Measurements from ENCODE around the gene SURF6.
A peak's percentile ranks its signal among the peaks of the same experiment; 100 is the strongest.
"Not testable (repeated sequence)": the region's sequence is repeated elsewhere in the genome, so short reads cannot be mapped to it uniquely, and the experiment has no call there.

SURF6 gene

GRCh38 chr9:133335924-133336811, at the start of gene SURF6:
SURF6 (minus strand) TSS chr9:133336188; CDS start chr9:133336132, 56 bp downstream.
- peak; percentile 74 for DNase-seq

GRCh38 chr9:133385452-133385851, 49.5 kb upstream of the SURF6 start:
- DNase-seq, result no peak

DNA sequence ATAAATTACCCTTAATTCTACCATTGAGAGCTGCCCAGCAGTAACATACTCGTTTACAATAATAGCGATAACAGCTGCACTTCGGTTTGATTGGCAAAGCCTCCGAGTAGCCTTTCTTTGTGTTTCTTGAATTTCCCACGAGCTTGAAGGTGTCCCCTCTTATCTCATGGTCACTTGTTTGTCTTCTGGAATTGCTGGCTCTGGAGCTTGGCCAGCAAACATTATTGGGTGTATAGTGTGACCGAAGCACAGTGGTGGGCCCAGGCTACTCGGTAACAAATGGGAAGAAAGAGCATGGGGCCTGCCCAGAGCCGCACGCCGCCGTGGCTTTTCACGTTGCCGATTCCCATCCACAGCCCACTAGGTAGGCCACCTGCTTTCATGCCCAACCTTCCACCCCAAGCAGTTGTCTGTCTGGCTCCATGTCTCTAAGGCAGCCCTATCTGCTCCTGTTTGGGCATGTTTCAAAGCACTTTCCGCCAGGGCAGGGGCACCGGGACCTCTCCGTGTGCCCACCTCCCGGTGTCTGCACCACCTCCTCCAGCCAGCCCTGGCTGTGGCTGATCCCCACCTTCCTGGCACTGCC, 48.8 kb upstream of the SURF6 start:
- no peak for DNase-seq

GRCh38 chr9:133383438-133383837, 47.5 kb upstream of the SURF6 start:
- DNase-seq, result no peak

GRCh38 chr9:133382507-133383141, 46.6 kb upstream of the SURF6 start:
- no peak for DNase-seq

DNA sequence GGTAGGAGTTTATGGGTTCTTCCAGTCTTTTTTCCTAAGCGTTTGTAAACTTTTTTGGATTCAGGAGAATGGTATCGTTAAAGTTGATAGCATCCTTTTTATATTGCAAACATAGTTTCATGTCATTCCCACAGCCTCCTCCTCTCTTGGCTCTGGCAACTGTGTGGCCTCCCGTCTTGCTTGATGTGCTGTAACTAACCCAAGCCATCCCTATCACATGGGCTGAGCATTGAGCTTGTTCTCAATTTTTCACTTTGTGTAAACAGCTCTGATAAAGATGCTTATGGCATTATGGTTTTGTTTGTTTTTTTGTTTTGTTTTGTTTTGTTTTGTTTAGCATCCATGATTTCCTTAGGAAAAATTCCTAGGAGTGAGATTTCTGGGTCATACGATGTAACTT, 44.7 kb upstream of the SURF6 start:
- no peak for DNase-seq

- no peak for DNase-seq
Measured at GRCh38 chr9:133379153-133380086, 43.4 kb upstream of the SURF6 start.

GRCh38 chr9:133378408-133378962, 42.5 kb upstream of the SURF6 start:
- no peak for DNase-seq

GRCh38 chr9:133377721-133378216, 41.8 kb upstream of the SURF6 start:
- DNase-seq, result peak; percentile 23

- DNase-seq, result not testable (repeated sequence)
Measured at GRCh38 chr9:133377280-133377679, 41.3 kb upstream of the SURF6 start.

GRCh38 chr9:133375724-133376654, 40.0 kb upstream of the SURF6 start, which contains the start of the genes STKLD1 and SURF4:
STKLD1 (plus strand) TSS chr9:133376366; CDS start chr9:133376474, 108 bp downstream.
SURF4 (minus strand) TSS chr9:133376060; CDS start chr9:133375969, 91 bp downstream.
- peak; percentile 80 for DNase-seq

- DNase-seq, result no peak
Measured at GRCh38 chr9:133375116-133375723, 39.2 kb upstream of the SURF6 start.

GRCh38 chr9:133374612-133375115, 38.7 kb upstream of the SURF6 start:
- DNase-seq, result no peak

- no peak for DNase-seq
Measured at GRCh38 chr9:133372144-133372543, 36.2 kb upstream of the SURF6 start.

DNA sequence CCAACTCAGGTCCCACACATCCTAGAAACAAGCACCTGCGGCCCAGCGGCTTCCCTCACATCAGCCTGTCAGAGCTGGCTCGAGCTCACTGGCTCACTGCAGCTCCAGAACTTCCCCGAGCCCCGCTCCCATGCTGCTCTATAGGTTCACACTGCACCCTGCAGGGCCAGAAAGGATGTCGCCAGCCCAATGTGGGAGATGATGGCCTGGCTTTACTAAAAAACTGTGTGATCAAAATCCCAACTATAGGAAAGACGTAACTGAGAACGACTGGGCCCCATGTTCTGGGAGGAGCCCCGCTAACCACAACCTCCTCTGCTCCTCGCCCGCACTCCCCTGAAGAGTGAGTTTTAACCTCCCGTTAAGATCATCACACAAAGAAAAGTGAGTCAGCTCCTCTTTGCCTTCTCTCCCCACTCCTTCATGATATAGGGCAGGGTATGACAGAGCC, 35.3 kb upstream of the SURF6 start:
- DNase-seq, result no peak

DNA sequence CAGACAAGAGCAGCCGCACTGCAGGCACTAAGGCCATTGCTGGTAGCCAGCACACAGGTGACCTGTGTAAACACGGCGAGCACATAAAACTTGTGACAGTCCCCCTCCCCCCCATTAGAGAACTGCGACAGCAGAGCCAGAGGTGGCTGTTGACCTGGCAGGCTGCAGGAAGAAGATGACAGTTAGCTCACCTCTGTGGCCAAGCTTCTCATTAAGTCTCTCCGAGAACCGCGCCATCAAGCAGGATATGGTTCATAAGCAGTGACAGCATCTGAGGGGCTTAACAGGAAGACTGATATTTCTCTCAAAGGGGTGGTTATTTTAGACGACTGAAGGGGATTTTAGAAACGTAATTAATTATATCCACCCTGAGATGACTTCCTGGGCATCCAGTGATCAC, 34.7 kb upstream of the SURF6 start:
- no peak for DNase-seq

DNA sequence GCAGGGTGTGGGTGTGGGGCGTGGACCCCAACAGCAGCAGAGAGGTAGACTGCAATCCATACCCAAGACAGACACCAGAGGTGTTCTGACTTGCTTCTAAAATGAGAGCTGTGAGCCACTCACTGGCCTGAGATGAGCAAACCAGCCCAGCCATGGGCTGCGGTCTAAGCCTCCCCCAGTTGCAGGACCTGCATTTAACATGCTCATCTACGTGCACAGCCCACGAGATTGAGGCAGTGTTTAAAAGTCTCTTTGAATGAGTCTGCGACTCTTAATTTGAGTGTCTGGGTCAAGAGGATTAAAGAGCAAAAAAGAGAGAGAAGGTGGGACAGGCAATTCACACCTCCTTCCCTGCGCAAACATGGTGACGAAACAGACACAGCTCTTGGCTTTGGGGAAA, 33.9 kb upstream of the SURF6 start:
- no peak for DNase-seq

DNA sequence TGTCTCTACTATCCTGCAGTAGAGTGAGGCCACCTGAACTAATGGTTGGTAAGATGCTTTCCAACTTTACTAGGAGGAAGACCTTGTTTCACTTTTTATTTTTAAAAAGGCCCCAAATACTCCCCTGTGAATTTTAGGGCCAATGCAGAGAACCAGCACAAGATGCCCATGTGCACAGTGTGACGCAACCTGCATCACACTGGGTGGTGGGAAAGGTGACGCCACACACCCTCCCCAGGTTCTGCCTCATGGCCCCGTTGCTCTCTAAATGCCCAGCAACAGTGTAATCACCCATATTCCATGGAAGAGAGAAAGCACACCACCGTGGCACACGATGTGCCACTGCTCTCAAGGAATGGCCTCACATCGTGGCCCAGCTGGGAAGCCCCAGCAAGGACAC, 33.4 kb upstream of the SURF6 start:
- DNase-seq, result no peak

GRCh38 chr9:133368249-133368881, 32.4 kb upstream of the SURF6 start:
- peak; percentile 88 for DNase-seq

GRCh38 chr9:133367778-133368177, 31.8 kb upstream of the SURF6 start:
- DNase-seq, result no peak
